Stimulated activated CD8-positive, alpha-beta memory T cell treated with anti-CD3 and anti-CD28 coated beads, Interleukin-4, amount 100 ng/mL, for 48 hours (primary cell): Measurements from ENCODE around the gene RFPL2.
"Not testable (repeated sequence)": the region's sequence is repeated elsewhere in the genome, so short reads cannot be mapped to it uniquely, and the experiment has no call there.

Source experiments
- DNase-seq: peaks from one replicate; pipeline ENCODE4 v3.0.0-alpha.2; 2020

RFPL2 gene

GRCh38 chr22:32205974-32206773 lies 1.3 kb upstream of the RFPL2 start:
- no peak for DNase-seq

- peak; percentile 43 for DNase-seq
Observed at GRCh38 chr22:32204040-32204855, 625 bp downstream of the RFPL2 start.

GRCh38 chr22:32203181-32204039 lies 1.5 kb downstream of the RFPL2 start:
- no peak for DNase-seq

- DNase-seq: peak; percentile 46
Observed at GRCh38 chr22:32202539-32203180, 2.2 kb downstream of the RFPL2 start.

GRCh38 chr22:32202161-32202538 lies 2.7 kb downstream of the RFPL2 start:
- DNase-seq: no peak

GRCh38 chr22:32200752-32201151 lies 4.1 kb downstream of the RFPL2 start:
- DNase-seq: no peak

- DNase-seq: no peak
Observed at GRCh38 chr22:32199961-32200360, 4.9 kb downstream of the RFPL2 start.

- DNase-seq: no peak
Observed at GRCh38 chr22:32199341-32199740, 5.5 kb downstream of the RFPL2 start.

GRCh38 chr22:32197553-32198226 lies 7.2 kb downstream of the RFPL2 start:
- DNase-seq: not testable (repeated sequence)

- DNase-seq: not testable (repeated sequence)
Observed at GRCh38 chr22:32195900-32196299, 9.0 kb downstream of the RFPL2 start.

- not testable (repeated sequence) for DNase-seq
Observed at GRCh38 chr22:32193346-32193745, 11.5 kb downstream of the RFPL2 start.

GRCh38 chr22:32191021-32191420 lies 13.9 kb downstream of the RFPL2 start:
- not testable (repeated sequence) for DNase-seq

- DNase-seq: no peak
Observed at GRCh38 chr22:32185821-32186220, 19.1 kb downstream of the RFPL2 start.

GRCh38 chr22:32183625-32184024 lies 21.2 kb downstream of the RFPL2 start:
- no peak for DNase-seq

GRCh38 chr22:32181043-32181442 lies 23.8 kb downstream of the RFPL2 start:
- no peak for DNase-seq

GRCh38 chr22:32177221-32177765 lies 27.6 kb downstream of the RFPL2 start:
- DNase-seq: no peak

GRCh38 chr22:32175683-32176644 lies 28.9 kb downstream of the RFPL2 start:
- peak; percentile 29 for DNase-seq

GRCh38 chr22:32175115-32175514 lies 29.8 kb downstream of the RFPL2 start:
- no peak for DNase-seq

- DNase-seq: no peak
Observed at GRCh38 chr22:32165681-32166080, 39.2 kb downstream of the RFPL2 start.

- DNase-seq: no peak
Observed at GRCh38 chr22:32164075-32164860, 40.6 kb downstream of the RFPL2 start.
